GM19452 (cell line): Measurements from ENCODE around the gene RAP1GAP2.

Source experiments
- ATAC-seq: cut with Tn5 transposase; IDR thresholded peaks from one replicate; pipeline ENCODE4 v1.9.1; 2021; ENCODE audit not compliant: unreplicated experiment

RAP1GAP2 gene

DNA sequence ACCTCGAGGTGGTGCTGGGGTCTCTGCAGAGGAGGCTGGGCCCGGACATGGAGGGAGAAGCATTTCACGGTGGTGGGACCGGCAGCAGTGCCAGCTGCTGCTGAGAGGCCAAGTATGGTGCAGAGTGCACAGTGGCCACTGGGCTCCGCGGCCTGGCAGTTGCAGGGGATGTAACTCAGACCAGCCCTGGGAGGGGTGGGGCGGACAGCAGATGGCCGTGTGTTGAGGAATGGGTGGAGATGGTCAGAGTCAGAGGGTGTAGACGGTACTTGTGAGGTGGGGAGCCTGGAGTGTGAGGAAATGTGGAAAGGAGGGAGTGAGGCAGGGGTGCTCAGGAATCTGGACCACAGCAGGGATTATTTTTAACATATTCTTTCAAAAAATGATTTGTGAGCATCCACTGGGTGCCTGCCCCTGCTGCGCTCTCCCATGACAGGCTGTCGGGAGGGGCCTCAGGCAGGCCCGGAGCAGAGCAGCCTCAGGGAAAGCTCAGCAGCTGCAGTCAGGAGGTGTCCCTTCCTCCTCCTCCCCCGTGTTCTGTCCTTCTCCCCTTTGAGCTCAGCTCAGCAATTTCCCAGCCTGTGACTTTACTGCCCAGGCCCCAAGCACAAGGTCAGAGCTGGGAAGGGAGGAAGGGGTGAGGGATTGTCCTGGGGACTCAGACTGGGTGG, 113.1 kb downstream of the RAP1GAP2 start:
- no peak for ATAC-seq

DNA sequence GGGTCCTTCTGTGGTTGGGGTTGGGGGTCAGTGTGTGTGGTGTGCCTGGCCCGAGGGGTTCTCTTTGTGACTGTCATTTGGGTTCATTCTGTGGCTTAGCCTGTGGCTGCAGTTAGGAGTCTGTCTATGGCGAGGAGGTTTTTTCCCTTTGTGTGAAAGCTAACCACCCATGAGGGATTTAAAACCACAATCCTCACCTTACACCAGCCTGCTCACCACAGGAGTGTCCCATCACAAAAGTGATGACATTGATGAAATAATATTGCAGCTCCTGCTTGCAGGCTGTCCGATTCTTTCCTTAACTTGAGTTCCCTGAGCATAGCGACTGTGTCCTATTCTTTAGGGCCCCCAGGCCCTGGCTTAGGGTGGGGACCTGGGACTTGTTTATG, 113.6 kb downstream of the RAP1GAP2 start:
- ATAC-seq = no peak

DNA sequence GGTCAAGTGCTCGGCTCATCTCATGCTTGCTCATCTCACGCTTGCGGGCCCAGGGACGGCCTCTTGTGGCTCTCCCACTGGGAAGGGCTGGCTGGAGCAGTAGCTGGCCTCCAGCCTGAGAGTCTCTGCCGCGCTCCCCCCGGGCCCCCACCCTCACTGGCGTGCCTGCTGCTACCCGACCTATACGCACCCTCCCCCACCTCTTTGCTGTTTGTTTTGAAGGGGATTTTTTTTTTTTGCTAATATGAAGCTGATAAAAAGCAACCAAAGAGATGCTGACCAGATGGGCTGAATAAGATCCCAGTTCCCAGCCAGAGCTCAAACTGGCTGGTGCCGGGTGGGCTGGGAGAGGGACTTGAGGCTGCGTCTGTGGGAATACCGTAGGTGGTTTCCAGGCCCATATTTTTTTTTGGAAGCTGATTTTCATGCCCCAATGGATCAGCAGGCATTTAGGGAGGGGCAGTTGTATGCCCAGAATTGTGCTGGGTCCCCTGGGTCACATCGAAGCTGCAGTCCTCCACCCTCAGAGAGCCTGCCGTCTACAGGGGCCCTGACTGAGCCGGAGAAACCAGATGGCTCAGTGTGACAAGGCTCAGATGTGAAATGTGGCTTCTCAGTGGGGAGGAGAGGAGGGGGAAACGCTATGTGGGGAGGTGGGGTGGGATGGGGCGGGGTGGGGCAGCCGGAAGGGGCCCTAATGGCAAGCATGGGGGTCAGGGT, 115.0 kb downstream of the RAP1GAP2 start:
- ATAC-seq = no peak

DNA sequence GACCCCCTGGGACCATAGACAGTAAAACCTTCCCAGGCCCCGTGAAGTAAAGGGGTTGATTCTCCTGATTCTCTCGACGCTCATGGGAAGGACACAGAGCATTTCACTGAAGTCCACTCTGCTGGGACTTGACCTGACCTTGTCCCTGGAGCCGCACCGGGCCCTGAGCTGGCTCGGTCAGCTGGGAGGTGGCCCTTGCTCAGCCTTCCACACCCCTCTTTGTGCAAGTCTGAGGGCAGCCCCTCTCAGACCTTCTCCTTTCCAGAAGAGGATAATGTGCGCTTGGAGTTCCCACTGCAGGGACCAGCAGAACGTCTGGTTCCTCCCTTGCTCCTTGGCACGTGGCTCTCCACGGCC, 115.5 kb downstream of the RAP1GAP2 start:
- no peak for ATAC-seq

GRCh38 chr17:2912754-2913153, 116.5 kb downstream of the RAP1GAP2 start:
- no peak for ATAC-seq

DNA sequence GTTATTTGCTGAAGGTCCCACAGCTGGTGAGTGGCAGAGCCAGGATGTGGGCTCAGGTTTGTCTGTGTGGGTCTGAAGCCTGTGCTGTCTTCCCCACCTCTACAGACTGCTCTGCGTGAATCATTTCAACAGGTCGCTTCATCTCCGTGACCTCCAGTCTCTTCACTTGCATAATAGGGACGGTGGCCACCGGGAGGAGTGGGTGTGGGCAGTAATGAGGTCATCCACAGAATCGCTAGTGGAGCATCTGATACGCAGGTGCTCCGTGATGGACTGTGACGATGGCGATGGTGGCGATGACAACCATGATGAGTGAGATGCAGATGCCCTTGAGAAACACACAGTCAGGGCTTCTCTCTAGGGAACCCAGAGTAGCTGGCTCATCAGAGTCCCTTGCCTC, 120.2 kb downstream of the RAP1GAP2 start:
- ATAC-seq = no peak

- no peak for ATAC-seq
Observed at GRCh38 chr17:2921443-2921842, 125.2 kb downstream of the RAP1GAP2 start.

DNA sequence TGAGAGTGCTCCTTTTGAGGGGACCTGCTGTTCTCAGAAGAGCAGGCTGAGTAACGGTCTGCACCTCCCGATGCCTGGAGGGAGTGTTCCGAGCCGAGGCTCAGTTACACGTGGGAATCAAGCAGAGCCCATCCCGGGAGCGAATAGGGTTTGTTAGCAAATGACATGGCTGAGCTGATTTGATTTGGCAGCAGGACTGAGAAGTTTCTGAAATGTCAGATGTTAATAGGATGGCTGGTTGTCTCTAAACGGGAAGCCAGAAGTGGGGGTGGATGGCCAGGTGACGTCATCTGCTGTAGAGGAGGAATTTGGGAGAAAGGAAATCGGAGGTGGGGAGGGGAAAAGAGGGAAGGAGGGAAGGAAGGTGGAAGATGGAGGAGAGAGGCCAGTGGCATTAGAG, 128.0 kb downstream of the RAP1GAP2 start:
- ATAC-seq = no peak

DNA sequence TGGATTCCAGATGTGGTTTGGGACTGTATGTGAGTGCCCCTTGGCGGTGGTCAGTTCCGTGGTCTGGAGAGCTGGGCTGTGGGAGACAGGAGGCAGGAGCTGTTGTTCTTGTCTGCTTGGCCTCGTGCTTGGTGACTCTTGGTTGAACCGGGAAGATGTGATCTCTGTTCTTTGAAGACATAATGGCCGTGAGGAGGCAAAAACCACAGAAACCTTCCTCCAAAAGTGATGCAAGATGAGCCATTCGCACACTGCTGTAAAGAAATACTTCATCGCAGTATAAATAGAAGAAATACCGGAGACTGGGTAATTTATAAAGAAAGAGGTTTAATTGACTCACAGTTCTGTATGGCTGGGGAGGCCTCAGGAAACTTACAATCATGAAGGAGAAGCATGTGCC, 128.8 kb downstream of the RAP1GAP2 start:
- ATAC-seq = no peak

GRCh38 chr17:2926019-2926650, 129.9 kb downstream of the RAP1GAP2 start:
- ATAC-seq = no peak

GRCh38 chr17:2928294-2928890, 132.2 kb downstream of the RAP1GAP2 start:
- ATAC-seq = no peak

GRCh38 chr17:2929881-2930533, 133.8 kb downstream of the RAP1GAP2 start:
- no peak for ATAC-seq

DNA sequence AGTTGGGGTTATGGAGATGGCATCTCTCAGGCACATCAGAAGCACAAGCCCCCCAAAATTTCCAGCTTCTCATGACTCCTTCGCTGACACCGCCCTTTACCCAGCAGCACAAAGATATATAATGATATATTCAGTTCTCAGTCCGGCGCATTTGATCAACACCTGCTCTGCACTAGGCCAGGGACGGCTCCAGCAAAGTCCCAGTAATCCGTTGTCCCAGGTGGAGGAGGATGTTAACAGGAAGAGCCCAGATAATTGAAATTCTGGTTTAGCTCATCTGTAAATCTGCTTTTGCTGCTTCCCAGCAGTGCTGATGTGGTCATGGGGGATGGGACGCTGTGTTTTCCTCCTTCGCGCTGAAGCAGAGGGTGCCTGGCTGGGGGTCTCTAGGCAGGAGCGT, 135.6 kb downstream of the RAP1GAP2 start:
- ATAC-seq = no peak

- ATAC-seq = no peak
Observed at GRCh38 chr17:2932946-2933345, 136.7 kb downstream of the RAP1GAP2 start.

- ATAC-seq = no peak
Observed at GRCh38 chr17:2933606-2934005, 137.4 kb downstream of the RAP1GAP2 start.

DNA sequence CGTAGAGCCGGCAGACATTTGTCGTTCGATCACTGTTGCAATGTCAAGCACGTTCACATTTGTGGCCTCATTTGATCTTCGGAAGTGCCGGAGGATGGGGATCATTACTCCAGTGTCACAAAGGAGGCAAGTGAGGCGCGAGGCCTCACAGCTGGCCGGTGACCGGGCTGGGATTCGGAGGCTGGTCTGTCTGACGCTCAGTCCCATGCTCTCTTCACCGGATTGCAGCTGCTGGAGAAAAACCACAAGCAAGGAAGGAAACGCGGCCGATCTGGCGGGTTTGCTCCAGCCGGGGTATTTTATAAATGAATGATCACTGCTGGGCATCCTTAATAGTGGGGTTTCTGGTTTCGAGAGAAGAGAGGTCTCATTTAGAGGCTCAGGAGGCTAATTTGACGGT, 139.4 kb downstream of the RAP1GAP2 start:
- ATAC-seq = no peak

DNA sequence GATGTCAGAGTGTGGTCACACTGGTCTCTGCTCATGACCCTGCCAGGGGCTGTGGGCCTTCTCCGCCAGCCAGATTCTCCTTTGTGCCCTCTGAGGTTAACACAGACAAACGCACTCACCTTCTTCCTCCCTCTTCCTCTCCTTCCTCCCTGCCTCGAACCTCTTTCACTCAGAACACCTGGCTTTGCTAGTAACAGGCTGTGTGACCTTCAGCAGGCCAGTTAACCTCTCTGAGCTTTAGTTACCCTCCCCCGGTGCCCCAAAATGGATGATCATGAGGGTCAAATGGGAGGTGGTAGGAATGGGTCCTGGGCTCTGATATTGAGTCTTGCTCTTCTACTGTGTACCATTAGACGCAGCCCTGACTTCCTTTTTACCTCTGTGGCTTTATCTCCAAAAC, 140.1 kb downstream of the RAP1GAP2 start:
- ATAC-seq = no peak

DNA sequence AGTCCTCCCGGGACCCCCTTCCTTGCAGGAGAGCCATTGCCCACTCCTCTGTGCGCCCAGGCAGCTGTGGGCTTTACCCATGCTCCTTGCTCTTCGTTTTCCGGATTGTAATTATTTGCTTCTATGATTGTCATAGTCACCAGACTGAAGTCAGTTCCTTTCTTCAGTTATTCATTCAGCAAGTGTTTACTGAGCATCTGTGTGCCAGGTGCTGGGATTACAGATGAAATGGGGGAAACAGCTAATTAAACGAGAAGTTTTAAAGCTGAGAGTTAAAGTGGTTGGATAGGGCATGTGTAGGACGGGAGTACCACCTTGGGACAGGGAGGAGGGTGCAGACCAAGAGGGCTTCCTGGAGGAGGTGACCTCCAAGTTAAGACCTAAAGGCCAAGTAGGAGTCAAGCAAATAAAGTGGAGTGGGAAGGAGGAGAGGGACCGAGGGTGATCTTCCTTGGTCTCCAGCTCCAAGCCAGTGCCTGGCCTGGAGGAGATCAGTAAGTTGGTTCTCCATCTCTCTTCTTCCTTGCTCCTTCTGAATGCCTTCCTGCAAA, 140.6 kb downstream of the RAP1GAP2 start:
- ATAC-seq = no peak

DNA sequence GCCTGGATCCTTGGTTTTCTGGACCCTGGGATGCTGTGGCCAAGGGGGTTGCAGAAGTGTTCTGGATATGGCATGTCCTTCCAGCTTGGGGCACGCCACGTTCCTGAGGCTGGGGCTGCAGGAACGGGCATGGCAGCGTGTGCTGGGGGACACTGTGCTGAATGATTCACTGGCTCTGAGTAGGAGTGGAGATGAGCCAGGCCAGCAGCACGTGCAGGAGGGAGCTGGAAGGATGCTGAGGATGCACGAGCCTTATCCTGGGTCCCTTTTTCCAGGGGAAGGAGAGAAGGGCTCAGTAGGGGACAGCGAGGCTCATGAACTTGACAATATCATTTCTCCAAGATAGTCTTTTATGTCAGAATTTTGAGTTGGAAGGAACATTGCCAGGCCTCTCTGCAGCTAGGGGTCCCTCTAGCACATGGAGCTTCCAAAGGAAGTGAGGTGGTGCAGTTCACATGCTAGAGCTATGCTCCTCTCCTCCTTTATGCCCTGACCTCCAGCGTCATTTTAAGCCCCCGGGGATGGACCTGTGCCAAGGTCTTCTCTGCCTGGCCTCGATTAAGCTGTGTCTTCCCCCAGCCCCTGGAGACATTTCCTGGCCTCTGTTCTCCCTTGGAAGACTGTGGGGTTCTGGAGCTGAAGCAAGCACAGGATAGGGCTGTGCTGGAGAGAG, 141.2 kb downstream of the RAP1GAP2 start:
- ATAC-seq = no peak

- no peak for ATAC-seq
Observed at GRCh38 chr17:2939714-2940351, 143.6 kb downstream of the RAP1GAP2 start.
